GM12878 (cell line): ENCODE data around the gene CRAMP1.

Source experiments
- POLR2AphosphoS5 ChIP-seq: IDR thresholded peaks from 2 replicates; pipeline ENCODE4 v1.6.1; 2011; ENCODE audit warnings: mild to moderate bottlenecking, low read length, inconsistent platforms
- POU2F2 ChIP-seq: IDR thresholded peaks from 3 replicates; pipeline ENCODE4 v1.6.1; 2011; ENCODE audit warnings: low read depth, mild to moderate bottlenecking, low read length, borderline replicate concordance
- SIN3A ChIP-seq: IDR thresholded peaks from 2 replicates; pipeline ENCODE4 v1.6.1; 2012; ENCODE audit warnings: low read depth, low read length, improper control_type of control experiment
- TCF7 ChIP-seq: IDR thresholded peaks from 2 replicates; pipeline ENCODE4 v1.6.1; 2014; ENCODE audit warnings: antibody characterized with exemption, borderline replicate concordance
- TF ChIP-seq, protein P1 (sequence below), 3 experiments: IDR thresholded peaks in 2 of 3; conservative IDR thresholded peaks in 1 of 3; 2 replicates each; pipeline ENCODE4 v1.5.1; 2011; ENCODE audit warnings: low read depth in 3 of 3, low read length in 3 of 3, mild to moderate bottlenecking in 3 of 3, control low read depth in 2 of 3, moderate library complexity in 2 of 3, inconsistent platforms in 1 of 3, mixed read lengths in 1 of 3; ENCODE audit not compliant: control insufficient read depth in 2 of 3, insufficient read depth in 1 of 3; ENCODE audit errors: extremely low read depth in 1 of 3
- TF ChIP-seq, protein P2 (sequence below): IDR thresholded peaks from 2 replicates; pipeline ENCODE4 v1.6.1; 2011; ENCODE audit warnings: low read depth, mild to moderate bottlenecking, low read length, moderate library complexity, borderline replicate concordance; ENCODE audit errors: extremely low read depth

DNA sequence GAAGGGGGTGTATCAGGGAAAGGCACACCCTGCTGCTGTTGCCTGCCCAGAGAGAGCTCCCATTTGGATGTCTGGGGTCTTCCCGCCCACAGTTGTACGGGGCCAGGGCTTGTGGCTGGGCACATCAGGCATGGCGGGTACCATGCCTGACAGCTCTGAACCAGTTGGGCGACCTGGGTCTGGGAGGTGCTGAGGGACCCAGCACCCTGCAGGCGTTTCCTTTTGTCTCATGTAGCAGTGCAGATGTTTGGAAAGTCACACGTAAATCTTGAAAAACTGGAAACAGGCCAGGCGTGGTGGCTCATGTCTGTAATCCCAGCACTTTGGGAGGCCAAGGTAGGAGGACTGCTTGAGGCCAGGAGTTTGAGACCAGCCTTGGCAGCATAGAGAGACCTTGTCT, 57.5 kb downstream of the CRAMP1 start:
- TF ChIP-seq, protein P1, sequence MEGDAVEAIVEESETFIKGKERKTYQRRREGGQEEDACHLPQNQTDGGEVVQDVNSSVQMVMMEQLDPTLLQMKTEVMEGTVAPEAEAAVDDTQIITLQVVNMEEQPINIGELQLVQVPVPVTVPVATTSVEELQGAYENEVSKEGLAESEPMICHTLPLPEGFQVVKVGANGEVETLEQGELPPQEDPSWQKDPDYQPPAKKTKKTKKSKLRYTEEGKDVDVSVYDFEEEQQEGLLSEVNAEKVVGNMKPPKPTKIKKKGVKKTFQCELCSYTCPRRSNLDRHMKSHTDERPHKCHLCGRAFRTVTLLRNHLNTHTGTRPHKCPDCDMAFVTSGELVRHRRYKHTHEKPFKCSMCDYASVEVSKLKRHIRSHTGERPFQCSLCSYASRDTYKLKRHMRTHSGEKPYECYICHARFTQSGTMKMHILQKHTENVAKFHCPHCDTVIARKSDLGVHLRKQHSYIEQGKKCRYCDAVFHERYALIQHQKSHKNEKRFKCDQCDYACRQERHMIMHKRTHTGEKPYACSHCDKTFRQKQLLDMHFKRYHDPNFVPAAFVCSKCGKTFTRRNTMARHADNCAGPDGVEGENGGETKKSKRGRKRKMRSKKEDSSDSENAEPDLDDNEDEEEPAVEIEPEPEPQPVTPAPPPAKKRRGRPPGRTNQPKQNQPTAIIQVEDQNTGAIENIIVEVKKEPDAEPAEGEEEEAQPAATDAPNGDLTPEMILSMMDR (IDR thresholded peaks at IDR 0.05 in 2 of 3, conservative IDR thresholded peaks at IDR 0.05 in 1 of 3; ENCODE audit: control insufficient read depth in 2 of 3, extremely low read depth in 1 of 3, insufficient read depth in 1 of 3, low read depth in 3 of 3, low read length in 3 of 3) = no peak
- TF ChIP-seq POLR2AphosphoS5 = no peak
- TF ChIP-seq, protein P2, sequence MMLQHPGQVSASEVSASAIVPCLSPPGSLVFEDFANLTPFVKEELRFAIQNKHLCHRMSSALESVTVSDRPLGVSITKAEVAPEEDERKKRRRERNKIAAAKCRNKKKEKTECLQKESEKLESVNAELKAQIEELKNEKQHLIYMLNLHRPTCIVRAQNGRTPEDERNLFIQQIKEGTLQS = no peak
- no peak for TF ChIP-seq POU2F2
- no peak for TF ChIP-seq SIN3A
- no peak for TF ChIP-seq TCF7
